M059J (cell line): ENCODE results near the gene TMEM185A. TPM values are rescaled to one million over a fixed set of nuclear protein-coding genes. Genes with fewer than 3 reads are reported as not detected.
"Not testable (repeated sequence)": the region's sequence is repeated elsewhere in the genome, so short reads cannot be mapped to it uniquely, and the experiment has no call there.

Experiments used
- DNase-seq: peaks from one replicate; pipeline ENCODE4 v3.0.0-alpha.2; 2012; ENCODE audit warnings: low read depth
- total RNA-seq: library from RNA; depleted of rRNA; stranded (reverse); fragments of >200 nt; shearing (Covaris generic); gene quantifications from 2 replicates; pipeline ENCODE4 v1.2.3, GENCODE V29; 2014; rRNA removed

The TMEM185A gene
- 32.7 and 38.4 TPM in 2 replicates for total RNA-seq

GRCh38 chrX:149631234-149632165, at the start of gene TMEM185A:
Gene TMEM185A (minus strand): TSS chrX:149631792. CDS start chrX:149631580, 212 bp downstream.
- DNase-seq: peak; percentile 67

GRCh38 chrX:149681182-149681581, 49.6 kb upstream of the TMEM185A start:
- DNase-seq: no peak

GRCh38 chrX:149679164-149679678, 47.6 kb upstream of the TMEM185A start:
- DNase-seq: not testable (repeated sequence)

DNA sequence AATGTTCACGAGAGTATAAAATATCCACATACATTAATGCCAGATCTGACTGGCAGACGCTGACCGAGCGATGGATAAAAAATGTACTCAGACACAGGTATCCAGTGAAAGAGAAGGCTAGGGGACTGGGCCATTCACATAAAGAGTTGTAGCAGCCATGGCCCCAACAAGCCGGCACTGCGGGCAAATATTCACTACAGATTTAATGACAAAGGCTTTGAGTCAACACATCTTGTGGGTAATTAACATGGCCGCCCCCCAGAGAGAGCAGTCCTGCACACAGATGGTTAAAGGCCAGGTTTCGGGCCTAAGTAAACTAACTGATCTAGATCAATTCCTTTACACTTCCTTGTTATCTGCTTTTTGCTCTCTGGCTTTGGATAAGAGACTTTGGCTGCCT, 44.0 kb upstream of the TMEM185A start:
- not testable (repeated sequence) for DNase-seq

GRCh38 chrX:149675088-149675487, 43.5 kb upstream of the TMEM185A start:
- not testable (repeated sequence) for DNase-seq

GRCh38 chrX:149660613-149661012, 29.0 kb upstream of the TMEM185A start:
- DNase-seq: not testable (repeated sequence)

- DNase-seq: not testable (repeated sequence)
These were observed 24.8 kb upstream of the TMEM185A start for GRCh38 chrX:149656260-149656884.

DNA sequence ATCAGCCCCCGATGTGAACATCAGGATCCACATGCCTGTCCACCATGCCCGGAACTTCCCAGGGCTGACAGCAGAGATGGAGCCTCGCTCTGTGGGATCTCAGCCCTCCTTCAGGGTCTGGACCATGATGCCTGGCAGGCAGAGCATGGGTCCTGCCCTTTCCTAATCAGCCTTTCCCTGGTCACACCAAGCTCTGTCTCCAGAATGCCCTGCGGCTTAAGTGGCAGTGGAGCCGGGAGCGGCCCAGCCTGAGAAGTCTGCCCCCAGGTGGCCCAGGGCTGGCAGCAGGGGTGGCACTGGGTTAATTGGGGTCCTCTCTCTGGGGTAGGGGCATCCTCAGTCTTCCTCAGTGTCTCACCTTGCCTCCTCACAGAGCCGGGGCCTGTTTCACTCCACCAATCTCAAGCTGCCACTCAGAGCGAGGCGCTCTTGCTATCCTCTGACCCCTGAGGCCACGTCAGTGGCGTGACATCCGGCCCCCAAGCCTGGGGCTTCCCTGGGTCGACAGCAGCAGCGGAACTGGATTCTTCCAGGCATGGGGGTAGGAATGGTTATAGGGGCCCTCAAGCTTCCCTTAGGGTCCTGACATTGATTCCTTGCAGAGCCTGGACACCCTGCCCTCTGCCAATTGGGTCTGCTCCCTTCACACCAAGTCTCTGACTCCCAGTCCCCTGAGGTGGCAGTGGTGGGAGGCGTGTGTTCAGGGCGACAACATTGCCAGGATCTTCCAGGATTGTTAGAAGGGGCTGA, 20.8 kb upstream of the TMEM185A start:
- no peak for DNase-seq

GRCh38 chrX:149650162-149650561, 18.6 kb upstream of the TMEM185A start:
- no peak for DNase-seq

- DNase-seq: no peak
These were observed 17.3 kb upstream of the TMEM185A start for GRCh38 chrX:149648932-149649331.

DNA sequence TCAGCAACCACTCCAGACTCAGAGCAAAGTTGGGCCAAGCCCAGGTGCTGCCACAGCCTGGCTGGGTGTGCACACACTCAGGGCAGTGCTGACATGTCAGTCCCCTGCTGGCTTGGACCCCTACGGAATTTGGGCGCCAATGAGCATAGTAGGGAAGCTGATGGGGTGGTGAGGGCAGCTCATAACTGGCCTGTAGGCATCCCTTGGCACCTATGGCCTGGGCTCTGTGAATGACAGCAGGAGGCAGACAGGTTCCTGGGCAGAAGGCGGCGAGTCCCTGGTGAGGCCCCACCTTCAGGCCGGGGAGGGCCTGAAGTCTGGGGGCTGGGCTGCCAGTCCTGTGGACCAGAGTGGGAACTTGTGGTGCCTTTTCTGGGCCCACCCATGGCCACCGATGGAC, 15.9 kb upstream of the TMEM185A start:
- DNase-seq: no peak

DNA sequence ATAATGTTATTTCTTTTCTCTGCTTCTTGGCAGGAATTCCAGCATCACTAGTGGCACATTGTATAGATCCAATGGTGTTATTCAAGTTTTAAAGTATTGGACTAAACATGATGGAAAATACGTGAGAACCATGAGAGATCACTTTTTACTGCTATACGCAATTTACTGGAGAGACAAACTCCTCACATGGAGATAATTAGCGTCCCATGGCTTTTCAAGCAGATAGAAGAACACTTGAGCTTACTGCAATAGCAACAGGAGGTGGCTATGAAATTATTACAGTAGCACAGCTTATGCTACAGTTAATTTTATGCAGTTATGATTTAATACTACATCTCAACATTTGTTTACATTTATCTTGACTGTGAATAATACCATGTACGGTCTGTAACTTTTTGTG, 11.9 kb upstream of the TMEM185A start:
- no peak for DNase-seq

DNA sequence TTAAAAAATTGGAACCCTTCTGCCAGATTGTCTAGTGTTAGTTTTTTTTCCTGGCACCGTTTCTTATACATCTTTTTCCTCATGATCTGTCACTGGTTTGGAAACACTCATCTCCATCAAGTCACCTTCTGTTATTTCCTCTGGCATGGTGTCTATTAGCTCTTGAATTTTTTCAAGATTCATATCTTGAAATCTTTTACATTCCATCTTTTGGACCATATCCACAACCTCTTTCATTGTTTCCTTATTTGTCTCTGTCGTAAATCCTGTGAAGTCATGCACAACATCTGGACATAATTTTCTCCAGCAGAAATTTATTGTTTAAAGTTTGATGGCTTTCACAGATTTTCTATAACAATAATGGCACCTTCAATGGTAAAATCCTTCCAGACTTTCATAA, 10.2 kb upstream of the TMEM185A start:
- DNase-seq: no peak

GRCh38 chrX:149641432-149641831, 9.8 kb upstream of the TMEM185A start:
- no peak for DNase-seq

GRCh38 chrX:149639568-149639967, 8.0 kb upstream of the TMEM185A start:
- no peak for DNase-seq

DNA sequence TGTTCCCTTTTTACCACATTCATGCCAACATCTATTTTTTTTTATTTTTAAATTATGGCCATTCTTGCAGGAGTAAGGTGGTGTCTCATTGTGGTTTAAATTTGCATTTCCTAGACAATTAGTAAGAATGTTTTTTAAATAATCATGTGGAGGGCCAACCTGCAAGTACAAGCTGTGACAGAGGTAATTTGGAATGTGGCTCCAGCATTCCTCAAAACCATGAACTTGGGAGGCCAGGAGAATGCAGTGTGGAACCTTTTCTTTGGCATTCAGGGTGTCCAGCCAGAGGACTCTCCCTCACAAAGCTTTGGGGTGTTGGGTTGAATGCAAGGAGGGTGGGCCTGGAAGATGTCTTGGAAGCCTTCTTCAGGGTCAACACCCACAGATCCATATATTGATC, 7.3 kb upstream of the TMEM185A start:
- peak; percentile 82 for DNase-seq

GRCh38 chrX:149633511-149633910, 1.9 kb upstream of the TMEM185A start:
- no peak for DNase-seq

DNA sequence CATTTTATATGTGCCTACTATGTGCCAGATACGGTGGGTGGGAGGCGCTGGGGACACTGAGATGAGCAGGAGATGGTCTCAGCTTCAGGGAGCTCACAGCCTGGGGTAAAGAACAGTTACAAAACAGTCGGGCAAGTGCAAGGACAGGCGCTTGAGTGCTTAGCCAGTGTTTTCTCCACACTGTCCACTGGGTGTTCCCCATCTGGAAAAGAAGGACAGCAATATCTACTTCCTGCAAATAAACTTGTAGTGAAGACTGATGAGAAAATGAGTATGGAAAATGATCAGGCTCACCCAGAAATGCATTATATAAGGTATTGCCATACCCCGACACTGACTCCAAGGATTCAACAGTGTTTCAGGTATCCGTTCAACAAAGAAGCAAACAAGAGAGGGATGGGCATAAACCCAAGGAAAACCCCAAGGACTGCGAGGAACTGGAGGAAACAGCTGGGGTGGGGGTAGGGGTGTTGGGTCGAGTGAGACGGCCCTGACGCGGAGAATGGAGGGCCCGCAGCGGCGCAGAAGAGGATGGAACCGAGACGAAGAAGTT, 835 bp downstream of the TMEM185A start:
- DNase-seq: peak; percentile 63

GRCh38 chrX:149629730-149630387, 1.7 kb downstream of the TMEM185A start:
- DNase-seq: no peak

GRCh38 chrX:149628768-149629167, 2.8 kb downstream of the TMEM185A start:
- DNase-seq: no peak

GRCh38 chrX:149628280-149628679, 3.3 kb downstream of the TMEM185A start:
- no peak for DNase-seq
